Activated CD8-positive, alpha-beta T cell treated with anti-CD3 and anti-CD28 coated beads, Interleukin-2, amount 10 ng/mL, durations not matched to agents 7 days and 5 days (primary cell): ENCODE measurements around the gene RBM22. TPM values are rescaled to one million over a fixed set of nuclear protein-coding genes. Genes with fewer than 3 reads are reported as not detected.
"Not testable (repeated sequence)": the region's sequence is repeated elsewhere in the genome, so short reads cannot be mapped to it uniquely, and the experiment has no call there.

ENCODE experiments used
- ATAC-seq: fragments of 150-1000 bp; cut with Tn5 transposase; one replicate; pipeline ENCODE4 v1.10.0; 2021; ENCODE audit warnings: moderate library complexity
- CTCF ChIA-PET: fragments of 350-600 bp; sonication (Branson Sonifier 250); formaldehyde crosslinking; loops from one replicate; lab custom pipeline; 2021; ENCODE audit warnings: antibody characterized with exemption; lab: Charles Lee
- POLR2A ChIA-PET: fragments of 350-600 bp; sonication (Branson Sonifier 250); formaldehyde crosslinking; loops from one replicate; lab custom pipeline; 2021; ENCODE audit warnings: antibody characterized with exemption; lab: Charles Lee
- DNase-seq: peaks from one replicate; pipeline ENCODE4 v3.0.0-alpha.2; 2020
- H3K27ac Mint-ChIP-seq: one replicate; pipeline ENCODE4 v1.8.0; 2021; ENCODE audit warnings: mild to moderate bottlenecking, mixed read lengths
- H3K27me3 Mint-ChIP-seq: one replicate; pipeline ENCODE4 v1.8.0; 2021; ENCODE audit warnings: low read depth, mixed read lengths
- H3K36me3 Mint-ChIP-seq: one replicate; pipeline ENCODE4 v1.8.0; 2021; ENCODE audit warnings: low read depth, mixed read lengths
- H3K4me1 Mint-ChIP-seq: one replicate; pipeline ENCODE4 v1.8.0; 2021; ENCODE audit warnings: low read depth, mixed read lengths
- H3K4me3 Mint-ChIP-seq: one replicate; pipeline ENCODE4 v1.8.0; 2021; ENCODE audit warnings: mild to moderate bottlenecking, mixed read lengths
- H3K9me3 Mint-ChIP-seq: one replicate; pipeline ENCODE4 v1.8.0; 2022; ENCODE audit warnings: mixed read lengths; ENCODE audit not compliant: insufficient read depth
- total RNA-seq, 2 experiments: library from RNA; stranded (reverse); gene quantifications; one replicate each; pipeline ENCODE4 v1.2.3, GENCODE V29; 2021

RBM22 gene
- 10 to 100 TPM; 64.0 to 65.2 TPM for total RNA-seq

GRCh38 chr5:150700594-150701377 lies at the start of gene RBM22:
RBM22 (minus strand) TSS chr5:150701062; CDS start chr5:150700985, 77 bp downstream.
- Mint-ChIP-seq H3K4me3 (no peak within 1 kb of the TSS), H3K27ac (no peak within 1 kb of the TSS), H3K27me3 (no peaks in the 10 kb centered on the region), H3K36me3 (peaks cover 21% of the 10 kb centered on the region), H3K4me1 (peaks cover 2% of the 10 kb centered on the region), H3K9me3 (no peaks in the 10 kb centered on the region)
- CTCF ChIA-PET = interaction anchor here (0.5 to 5.8 kb wide), 38 partner anchors 8 to 1362 kb away, joined by 3 to 107 read pairs (median 4); partner anchors contain the start of genes DCTN4, IRGM, SMIM3 and TNIP1
- POLR2A ChIA-PET = interaction anchor here (0.5 to 2.8 kb wide), 27 partner anchors 9 to 533 kb away, joined by 3 to 42 read pairs (median 3); partner anchors contain the start of genes CD74, DCTN4, IRGM and SMIM3
- peak; percentile 96 for ATAC-seq
- DNase-seq = peak; percentile 95

- no peak for DNase-seq
- ATAC-seq = no peak
- no peaks in the 10 kb centered on the region for H3K9me3 Mint-ChIP-seq
- H3K4me1 Mint-ChIP-seq = peaks cover 31% of the 10 kb centered on the region
- POLR2A ChIA-PET = no interaction called here
- no peak overlapping the region for H3K27ac Mint-ChIP-seq
- no peak overlapping the region for H3K4me3 Mint-ChIP-seq
- H3K36me3 Mint-ChIP-seq = peaks cover 59% of the 10 kb centered on the region
- CTCF ChIA-PET = interaction anchor here (0.9 to 2.5 kb wide), 4 partner anchors 15 to 96 kb away, joined by 3 to 8 read pairs (median 4); partner anchors contain the start of genes IRGM and RBM22
- no peaks in the 10 kb centered on the region for H3K27me3 Mint-ChIP-seq
These were observed 49.6 kb upstream of the RBM22 start for GRCh38 chr5:150750469-150750868.

GRCh38 chr5:150743142-150743488 lies 42.3 kb upstream of the RBM22 start:
- Mint-ChIP-seq H3K36me3 (peaks cover 60% of the 10 kb centered on the region), H3K4me1 (peaks cover 46% of the 10 kb centered on the region)
- H3K27me3 Mint-ChIP-seq, POLR2A ChIA-PET, ATAC-seq, H3K4me3 Mint-ChIP-seq, H3K9me3 Mint-ChIP-seq, CTCF ChIA-PET, H3K27ac Mint-ChIP-seq, DNase-seq: not testable (repeated sequence)

- H3K27ac Mint-ChIP-seq = peak overlapping the region; percentile 74
- peak; percentile 33 for ATAC-seq
- POLR2A ChIA-PET, CTCF ChIA-PET, DNase-seq, H3K9me3 Mint-ChIP-seq, H3K27me3 Mint-ChIP-seq: not testable (repeated sequence)
- H3K36me3 Mint-ChIP-seq = peaks cover 62% of the 10 kb centered on the region
- H3K4me1 Mint-ChIP-seq = peaks cover 51% of the 10 kb centered on the region
- H3K4me3 Mint-ChIP-seq = peak overlapping the region; percentile 3
These were observed 41.7 kb upstream of the RBM22 start for GRCh38 chr5:150742455-150743141.

GRCh38 chr5:150740992-150741391 lies 40.1 kb upstream of the RBM22 start:
- DNase-seq (no peak), ATAC-seq (no peak)
- Mint-ChIP-seq H3K27ac (no peak overlapping the region), H3K36me3 (peaks cover 71% of the 10 kb centered on the region), H3K27me3 (no peaks in the 10 kb centered on the region), H3K4me1 (peaks cover 66% of the 10 kb centered on the region), H3K4me3 (no peak overlapping the region), H3K9me3 (peaks cover 8% of the 10 kb centered on the region)
- POLR2A ChIA-PET = interaction anchor here (1.4 kb wide), 1 partner anchor 40 kb away, joined by 3 read pairs; the partner anchor contains the start of gene RBM22
- CTCF ChIA-PET = interaction anchor here (1.2 kb wide), 1 partner anchor 106 kb away, joined by 6 read pairs; the partner anchor contains the start of gene IRGM

- Mint-ChIP-seq H3K4me1 (peaks cover 73% of the 10 kb centered on the region), H3K27me3 (no peaks in the 10 kb centered on the region), H3K9me3 (peaks cover 9% of the 10 kb centered on the region), H3K36me3 (peaks cover 81% of the 10 kb centered on the region), H3K4me3 (no peak overlapping the region), H3K27ac (no peak overlapping the region)
- CTCF ChIA-PET = interaction anchor here (0.8 to 1.9 kb wide), 2 partner anchors 13 to 107 kb away, joined by 3 to 9 read pairs; partner anchors contain the start of gene IRGM
- POLR2A ChIA-PET = interaction anchor here (1.0 kb wide), 1 partner anchor 20 kb away, joined by 6 read pairs; the partner anchor contains the start of gene DCTN4
- ATAC-seq (no peak), DNase-seq (no peak)
These were observed 38.0 kb upstream of the RBM22 start for GRCh38 chr5:150738862-150739261.

GRCh38 chr5:150734579-150735384 lies 33.9 kb upstream of the RBM22 start:
- DNase-seq (no peak), ATAC-seq (no peak)
- Mint-ChIP-seq H3K27ac (peak overlapping the region; percentile 19), H3K4me1 (peaks cover 50% of the 10 kb centered on the region), H3K4me3 (no peak overlapping the region), H3K36me3 (peaks cover 83% of the 10 kb centered on the region), H3K9me3 (peaks cover 9% of the 10 kb centered on the region), H3K27me3 (no peaks in the 10 kb centered on the region)
- POLR2A ChIA-PET = interaction anchor here (1.5 kb wide), 1 partner anchor 34 kb away, joined by 7 read pairs; the partner anchor contains the start of gene RBM22
- CTCF ChIA-PET = interaction anchor here (0.6 to 4.7 kb wide), 15 partner anchors 8 to 391 kb away, joined by 3 to 30 read pairs (median 4); partner anchors contain the start of genes IRGM, RBM22 and SMIM3

- ATAC-seq (no peak), DNase-seq (no peak)
- no peak overlapping the region for H3K27ac Mint-ChIP-seq
- peaks cover 26% of the 10 kb centered on the region for H3K4me1 Mint-ChIP-seq
- POLR2A ChIA-PET = interaction anchor here (0.7 to 1.3 kb wide), 3 partner anchors 11 to 249 kb away, joined by 3 to 8 read pairs (median 3); partner anchors contain the start of gene RBM22
- H3K9me3 Mint-ChIP-seq = peaks cover 9% of the 10 kb centered on the region
- H3K36me3 Mint-ChIP-seq = peaks cover 69% of the 10 kb centered on the region
- CTCF ChIA-PET = interaction anchor here (0.7 to 1.2 kb wide), 4 partner anchors 47 to 320 kb away, joined by 3 to 4 read pairs (median 3); partner anchors contain the start of gene SMIM3
- H3K27me3 Mint-ChIP-seq = no peaks in the 10 kb centered on the region
- no peak overlapping the region for H3K4me3 Mint-ChIP-seq
These were observed 30.9 kb upstream of the RBM22 start for GRCh38 chr5:150731669-150732242.

GRCh38 chr5:150729859-150730258 lies 29.0 kb upstream of the RBM22 start:
- CTCF ChIA-PET = interaction anchor here (1.0 kb wide), 1 partner anchor 49 kb away, joined by 4 read pairs; the partner anchor contains the start of gene SMIM3
- POLR2A ChIA-PET = interaction anchor here (0.6 kb wide), 1 partner anchor 64 kb away, joined by 6 read pairs; no protein-coding TSS in a partner anchor
- no peak for ATAC-seq
- Mint-ChIP-seq H3K36me3 (peaks cover 56% of the 10 kb centered on the region), H3K27ac (no peak overlapping the region), H3K4me1 (peaks cover 11% of the 10 kb centered on the region), H3K27me3 (no peaks in the 10 kb centered on the region), H3K9me3 (no peaks in the 10 kb centered on the region), H3K4me3 (no peak overlapping the region)
- no peak for DNase-seq

- no peaks in the 10 kb centered on the region for H3K4me1 Mint-ChIP-seq
- H3K4me3 Mint-ChIP-seq = no peak overlapping the region
- CTCF ChIA-PET = no interaction called here
- peaks cover 53% of the 10 kb centered on the region for H3K36me3 Mint-ChIP-seq
- H3K27me3 Mint-ChIP-seq = no peaks in the 10 kb centered on the region
- no peaks in the 10 kb centered on the region for H3K9me3 Mint-ChIP-seq
- DNase-seq = no peak
- POLR2A ChIA-PET = no interaction called here
- H3K27ac Mint-ChIP-seq = no peak overlapping the region
- no peak for ATAC-seq
These were observed 23.0 kb upstream of the RBM22 start for GRCh38 chr5:150723845-150724244.
